HFFc6 (cell line): Measurements from ENCODE around the gene RAB29. TPM values are rescaled to one million over a fixed set of nuclear protein-coding genes. Genes with fewer than 3 reads are reported as not detected.

ENCODE experiments used
- DNase-seq: peaks from one replicate; pipeline ENCODE4 v3.0.0-alpha.2; 2018
- H3K27ac Mint-ChIP-seq: 2 replicates; pipeline ENCODE4 v1.8.0; 2020; ENCODE audit warnings: mild to moderate bottlenecking, mixed read lengths
- H3K27me3 Mint-ChIP-seq: 2 replicates; pipeline ENCODE4 v1.8.0; 2021; ENCODE audit warnings: mild to moderate bottlenecking, moderate library complexity, mixed read lengths; ENCODE audit not compliant: insufficient read depth
- H3K36me3 Mint-ChIP-seq: 2 replicates; pipeline ENCODE4 v1.8.0; 2021; ENCODE audit warnings: low read depth, mixed read lengths
- H3K4me1 Mint-ChIP-seq: 2 replicates; pipeline ENCODE4 v1.8.0; 2020; ENCODE audit warnings: low read depth, mixed read lengths
- H3K4me3 Mint-ChIP-seq: 2 replicates; pipeline ENCODE4 v1.8.0; 2020; ENCODE audit warnings: mild to moderate bottlenecking, moderate library complexity, mixed read lengths
- H3K9me3 Mint-ChIP-seq: 2 replicates; pipeline ENCODE4 v1.8.0; 2020; ENCODE audit warnings: mild to moderate bottlenecking, mixed read lengths
- total RNA-seq, 6 experiments: library from RNA; stranded (reverse); fragmentation: NEBNext Ultra II Directional; extraction: Animal tissue kit (Norgen Biotek cat#: 25700); gene quantifications; 2 replicates in 1 of 6; 3 replicates in 5 of 6; pipeline ENCODE4 v1.2.3, GENCODE V29; 2021
- TF ChIP-seq, protein P1 (sequence below): fragments of 200-600 bp; sonication (generic); IDR thresholded peaks from 2 replicates; pipeline ENCODE4 v1.5.0; 2021; ENCODE audit warnings: antibody characterized with exemption, mild to moderate bottlenecking

Gene RAB29
- total RNA-seq, 6 experiments from 2014 or later = 10.6 to 13.0 (median 11.5) TPM

DNA sequence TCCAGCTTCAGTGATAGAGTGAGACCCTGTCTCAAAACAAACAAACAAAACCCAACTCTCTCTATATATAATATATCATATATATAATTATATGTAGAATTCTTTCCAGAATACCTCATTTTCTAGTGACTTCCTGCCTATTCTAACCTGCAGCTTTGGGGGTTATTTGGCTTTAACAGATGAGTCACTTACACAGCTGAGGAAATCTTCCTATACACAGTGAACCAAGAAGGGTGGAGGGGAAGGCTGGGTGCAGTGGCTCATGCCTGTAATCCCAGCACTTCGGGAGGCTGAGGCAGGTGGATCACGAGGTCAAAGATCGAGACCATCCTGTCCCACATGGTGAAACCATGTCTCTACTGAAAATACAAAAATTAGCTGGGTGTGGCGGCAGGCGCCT lies 9.2 kb downstream of the RAB29 start:
- Mint-ChIP-seq H3K27me3 (no peaks in the 10 kb centered on the region), H3K4me1 (peaks cover 41% of the 10 kb centered on the region), H3K9me3 (no peaks in the 10 kb centered on the region), H3K4me3 (no peak overlapping the region), H3K36me3 (peaks cover 3% of the 10 kb centered on the region; the same call in 1 of the 2 replicates), H3K27ac (peak overlapping the region; percentile 40; the same call in 1 of the 2 replicates)
- TF ChIP-seq, protein P1, sequence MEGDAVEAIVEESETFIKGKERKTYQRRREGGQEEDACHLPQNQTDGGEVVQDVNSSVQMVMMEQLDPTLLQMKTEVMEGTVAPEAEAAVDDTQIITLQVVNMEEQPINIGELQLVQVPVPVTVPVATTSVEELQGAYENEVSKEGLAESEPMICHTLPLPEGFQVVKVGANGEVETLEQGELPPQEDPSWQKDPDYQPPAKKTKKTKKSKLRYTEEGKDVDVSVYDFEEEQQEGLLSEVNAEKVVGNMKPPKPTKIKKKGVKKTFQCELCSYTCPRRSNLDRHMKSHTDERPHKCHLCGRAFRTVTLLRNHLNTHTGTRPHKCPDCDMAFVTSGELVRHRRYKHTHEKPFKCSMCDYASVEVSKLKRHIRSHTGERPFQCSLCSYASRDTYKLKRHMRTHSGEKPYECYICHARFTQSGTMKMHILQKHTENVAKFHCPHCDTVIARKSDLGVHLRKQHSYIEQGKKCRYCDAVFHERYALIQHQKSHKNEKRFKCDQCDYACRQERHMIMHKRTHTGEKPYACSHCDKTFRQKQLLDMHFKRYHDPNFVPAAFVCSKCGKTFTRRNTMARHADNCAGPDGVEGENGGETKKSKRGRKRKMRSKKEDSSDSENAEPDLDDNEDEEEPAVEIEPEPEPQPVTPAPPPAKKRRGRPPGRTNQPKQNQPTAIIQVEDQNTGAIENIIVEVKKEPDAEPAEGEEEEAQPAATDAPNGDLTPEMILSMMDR = no peak
- peak; percentile 27 for DNase-seq

GRCh38 chr1:205764578-205764977 lies 10.7 kb downstream of the RAB29 start:
- no peaks in the 10 kb centered on the region; the same call in 1 of the 2 replicates for H3K36me3 Mint-ChIP-seq
- DNase-seq = no peak
- no peaks in the 10 kb centered on the region for H3K9me3 Mint-ChIP-seq
- TF ChIP-seq, protein P1 = no peak
- H3K27me3 Mint-ChIP-seq = no peaks in the 10 kb centered on the region
- peaks cover 34% of the 10 kb centered on the region for H3K4me1 Mint-ChIP-seq
- no peak overlapping the region for H3K4me3 Mint-ChIP-seq
- no peak overlapping the region for H3K27ac Mint-ChIP-seq

DNA sequence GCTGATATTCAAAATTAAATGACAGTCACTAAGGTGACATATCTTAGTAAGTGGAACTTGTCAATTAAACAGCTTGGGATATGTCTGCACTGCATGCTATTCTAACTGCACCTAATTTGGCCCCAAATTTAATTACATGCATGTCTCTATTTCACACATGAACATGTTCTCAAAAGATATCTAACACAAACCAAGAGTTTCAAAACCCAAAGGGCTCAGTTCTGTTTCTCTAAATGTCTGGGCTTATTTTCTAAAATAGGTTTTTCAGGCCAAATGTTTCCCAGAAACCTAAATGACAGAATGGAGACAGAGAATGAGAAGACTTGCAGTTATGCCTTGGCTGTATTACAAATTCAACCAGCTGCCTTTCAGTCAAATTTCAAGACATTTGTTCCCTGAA lies 11.3 kb downstream of the RAB29 start:
- no peaks in the 10 kb centered on the region; the same call in 1 of the 2 replicates for H3K36me3 Mint-ChIP-seq
- no peak overlapping the region for H3K27ac Mint-ChIP-seq
- no peak for DNase-seq
- H3K9me3 Mint-ChIP-seq = no peaks in the 10 kb centered on the region
- TF ChIP-seq, protein P1 = no peak
- H3K27me3 Mint-ChIP-seq = no peaks in the 10 kb centered on the region
- no peak overlapping the region for H3K4me3 Mint-ChIP-seq
- peaks cover 28% of the 10 kb centered on the region for H3K4me1 Mint-ChIP-seq

- Mint-ChIP-seq H3K9me3 (no peaks in the 10 kb centered on the region), H3K4me1 (peaks cover 13% of the 10 kb centered on the region; the same call in 1 of the 2 replicates), H3K27me3 (peaks cover 4% of the 10 kb centered on the region; the same call in 1 of the 2 replicates), H3K36me3 (no peaks in the 10 kb centered on the region; the same call in 1 of the 2 replicates), H3K4me3 (no peak overlapping the region), H3K27ac (no peak overlapping the region)
- TF ChIP-seq, protein P1 = no peak
- no peak for DNase-seq
Observed at GRCh38 chr1:205760606-205761005, 14.7 kb downstream of the RAB29 start.

DNA sequence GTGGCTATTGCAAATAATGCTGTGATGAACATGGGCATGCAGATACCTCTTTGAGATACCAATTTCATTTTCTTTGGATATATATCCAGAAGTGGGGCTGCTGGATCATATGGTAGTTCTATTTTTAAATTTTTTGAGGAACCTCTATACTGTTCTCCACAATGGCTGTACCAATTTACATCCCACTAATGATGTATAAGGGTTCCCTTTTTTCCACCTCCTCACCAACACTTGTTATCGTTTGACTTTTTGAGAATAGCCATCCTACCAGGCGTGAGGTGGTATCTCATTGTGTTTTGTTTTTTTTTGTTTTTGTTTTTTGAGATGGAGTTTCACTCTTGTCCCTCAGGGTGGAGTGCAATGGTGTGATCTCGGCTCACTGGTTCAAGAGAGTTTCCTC lies 18.7 kb downstream of the RAB29 start:
- Mint-ChIP-seq H3K36me3 (no peaks in the 10 kb centered on the region; the same call in 1 of the 2 replicates), H3K4me1 (peaks cover 10% of the 10 kb centered on the region; the same call in 1 of the 2 replicates), H3K27ac (no peak overlapping the region), H3K4me3 (no peak overlapping the region), H3K9me3 (no peaks in the 10 kb centered on the region), H3K27me3 (peaks cover 4% of the 10 kb centered on the region; the same call in 1 of the 2 replicates)
- TF ChIP-seq, protein P1 = no peak
- no peak for DNase-seq
